ENCODE measurements around the gene RBMS3. TPM values are rescaled to one million over a fixed set of nuclear protein-coding genes. Genes with fewer than 3 reads are reported as not detected.

Gene RBMS3
- total RNA-seq, 6 donors from 2014 or later: 39.8 to 102 (median 57.2) TPM

GRCh38 chr3:29628795-29629194 lies 347.9 kb downstream of the RBMS3 start:
- DNase-seq (no peak), ATAC-seq (ENCODE audit: low FRiP score in 2 of 2) (no peak)
- H3K4me3 ChIP-seq: no peak overlapping the region
- no peaks in the 10 kb centered on the region for H3K27me3 ChIP-seq
- TF ChIP-seq EP300 (IDR thresholded peaks at IDR 0.05): no peak
- TF ChIP-seq CTCF (IDR thresholded peaks at IDR 0.05): no peak
- TF ChIP-seq POLR2AphosphoS5 (IDR thresholded peaks at IDR 0.05): no peak
- TF ChIP-seq POLR2A (IDR thresholded peaks at IDR 0.05): no peak
- WGBS, 2 donors: 69 to 72% methylated on average over 2 of the region's 2 CpGs
- H3K4me1 ChIP-seq: peaks cover 0 to 8% (median 2%) of the 10 kb centered on the region in 4 donors
- H3K9me3 ChIP-seq: no peaks in the 10 kb centered on the region
- H3K36me3 ChIP-seq: no peaks in the 10 kb centered on the region
- H3K27ac ChIP-seq: no peak overlapping the region

GRCh38 chr3:29635888-29636287 lies 355.0 kb downstream of the RBMS3 start:
- Histone ChIP-seq H3K36me3 (no peaks in the 10 kb centered on the region), H3K9me3 (peaks cover 0 to 5% (median 0%) of the 10 kb centered on the region in 4 donors), H3K4me3 (no peak overlapping the region), H3K27ac (no peak overlapping the region), H3K4me1 (peaks cover 0 to 3% (median 1%) of the 10 kb centered on the region in 4 donors), H3K27me3 (no peaks in the 10 kb centered on the region)
- 35 to 48% methylated on average over 1 of the region's 1 CpG for WGBS, 2 donors
- DNase-seq (no peak), ATAC-seq (ENCODE audit: low FRiP score in 2 of 2) (no peak)
- TF ChIP-seq POLR2AphosphoS5 (IDR thresholded peaks at IDR 0.05): no peak
- TF ChIP-seq CTCF (IDR thresholded peaks at IDR 0.05): no peak
- no peak for TF ChIP-seq POLR2A (IDR thresholded peaks at IDR 0.05)
- no peak for TF ChIP-seq EP300 (IDR thresholded peaks at IDR 0.05)

GRCh38 chr3:29637068-29637467 lies 356.2 kb downstream of the RBMS3 start:
- TF ChIP-seq EP300 (IDR thresholded peaks at IDR 0.05) (no peak), POLR2A (IDR thresholded peaks at IDR 0.05) (no peak), CTCF (IDR thresholded peaks at IDR 0.05) (no peak), POLR2AphosphoS5 (IDR thresholded peaks at IDR 0.05) (no peak)
- ATAC-seq (ENCODE audit: low FRiP score in 2 of 2) (no peak), DNase-seq (no peak)
- Histone ChIP-seq H3K27ac (no peak overlapping the region), H3K9me3 (peaks cover 0 to 5% (median 0%) of the 10 kb centered on the region in 4 donors), H3K27me3 (no peaks in the 10 kb centered on the region), H3K4me1 (peaks cover 0 to 3% (median 1%) of the 10 kb centered on the region in 4 donors), H3K4me3 (no peak overlapping the region), H3K36me3 (no peaks in the 10 kb centered on the region)
- WGBS, 2 donors: 83 to 86% methylated on average over 3 of the region's 3 CpGs

GRCh38 chr3:29639578-29640290 lies 358.9 kb downstream of the RBMS3 start:
- 62 to 65% methylated on average over 2 of the region's 2 CpGs for WGBS, 2 donors
- TF ChIP-seq POLR2AphosphoS5 (IDR thresholded peaks at IDR 0.05) (no peak), EP300 (IDR thresholded peaks at IDR 0.05) (no peak), CTCF (IDR thresholded peaks at IDR 0.05) (no peak), POLR2A (IDR thresholded peaks at IDR 0.05) (no peak)
- Histone ChIP-seq H3K4me3 (no peak overlapping the region), H3K4me1 (peaks cover 0 to 3% (median 1%) of the 10 kb centered on the region in 4 donors), H3K36me3 (no peaks in the 10 kb centered on the region), H3K9me3 (peaks cover 0 to 5% (median 0%) of the 10 kb centered on the region in 4 donors), H3K27ac (no peak overlapping the region), H3K27me3 (no peaks in the 10 kb centered on the region)
- DNase-seq: no peak
- ATAC-seq (ENCODE audit: low FRiP score in 2 of 2): no peak

Measured in upper lobe of left lung (tissue), 6 donors.